Common myeloid progenitor, CD34-positive (primary cell): Measurements from ENCODE around the gene HDAC9.

ENCODE experiments used
- CTCF ChIA-PET: fragments of 350-600 bp; sonication (Branson Sonifier 250); formaldehyde crosslinking; loops from one replicate; lab custom pipeline; 2021; ENCODE audit warnings: antibody characterized with exemption; lab: Charles Lee
- POLR2A ChIA-PET: fragments of 350-600 bp; sonication (Branson Sonifier 250); formaldehyde crosslinking; loops from one replicate; lab custom pipeline; 2021; ENCODE audit warnings: antibody characterized with exemption; lab: Charles Lee
- DNase-seq, 3 donors: peaks; one replicate each; pipeline versions ENCODE4 v3.0.0 to v3.0.0-alpha.2; 2013
- H3K27ac ChIP-seq, 2 experiments: 1 replicate in 1 of 2; 2 replicates in 1 of 2; pipeline ENCODE4 v1.7.0; 2013; ENCODE audit warnings: inconsistent platforms in 2 of 2, low read length in 2 of 2, mild to moderate bottlenecking in 2 of 2, low read depth in 1 of 2, moderate library complexity in 1 of 2; ENCODE audit not compliant: severe bottlenecking in 2 of 2, insufficient read depth in 1 of 2, poor library complexity in 1 of 2
- H3K27me3 ChIP-seq, 5 experiments: replicated peaks in 2 of 5; 1 replicate in 3 of 5; 2 replicates in 2 of 5; pipeline versions ENCODE4 v1.6.1 to v1.7.0; 2013; ENCODE audit warnings: low read length in 4 of 5, mild to moderate bottlenecking in 2 of 5, moderate library complexity in 2 of 5, inconsistent platforms in 1 of 5; ENCODE audit not compliant: insufficient read depth in 5 of 5, control insufficient read depth in 4 of 5
- H3K36me3 ChIP-seq, 4 experiments: 1 replicate in 2 of 4; 2 replicates in 2 of 4; pipeline versions ENCODE4 v1.6.1 to v1.7.0; 2013; ENCODE audit warnings: low read length in 3 of 4, control low read depth in 1 of 4, mild to moderate bottlenecking in 1 of 4; ENCODE audit not compliant: control insufficient read depth in 4 of 4, insufficient read depth in 4 of 4
- H3K4me1 ChIP-seq, 4 experiments: 1 replicate in 3 of 4; 2 replicates in 1 of 4; pipeline versions ENCODE4 v1.6.1 to v1.7.1; 2013; ENCODE audit warnings: low read length in 3 of 4, mild to moderate bottlenecking in 3 of 4, control low read depth in 1 of 4, inconsistent platforms in 1 of 4, moderate library complexity in 1 of 4; ENCODE audit not compliant: control insufficient read depth in 4 of 4, insufficient read depth in 4 of 4; ENCODE audit errors: control extremely low read depth in 1 of 4
- H3K4me3 ChIP-seq, 7 experiments: 1 replicate in 4 of 7; 2 replicates in 3 of 7; pipeline versions ENCODE4 v1.5.1 to v1.7.0; 2013; ENCODE audit warnings: mild to moderate bottlenecking in 7 of 7, low read length in 6 of 7, moderate library complexity in 6 of 7, inconsistent platforms in 2 of 7, low read depth in 2 of 7, control low read depth in 1 of 7; ENCODE audit not compliant: insufficient read depth in 4 of 7, control insufficient read depth in 1 of 7; ENCODE audit errors: extremely low read depth in 1 of 7
- H3K9me3 ChIP-seq, 5 experiments: 1 replicate in 4 of 5; 2 replicates in 1 of 5; pipeline versions ENCODE4 v1.6.1 to v1.7.1; 2013; ENCODE audit warnings: low read length in 4 of 5, mild to moderate bottlenecking in 2 of 5, inconsistent platforms in 1 of 5, low read depth in 1 of 5, moderate library complexity in 1 of 5; ENCODE audit not compliant: control insufficient read depth in 4 of 5, insufficient read depth in 2 of 5; ENCODE audit errors: control extremely low read depth in 1 of 5
- WGBS: methylation state at CpG from one replicate; pipeline ENCODE4 v1.1.5; 2013; ENCODE audit not compliant: insufficient coverage; 5-methylcytosine and 5-hydroxymethylcytosine counted together

HDAC9 gene

GRCh38 chr7:18700147-18700546 lies 204.6 kb downstream of the HDAC9 start:
- Histone ChIP-seq H3K36me3 (no peaks in the 10 kb centered on the region), H3K27ac (no peak overlapping the region), H3K27me3 (no peaks in the 10 kb centered on the region), H3K4me3 (no peak overlapping the region), H3K4me1 (no peaks in the 10 kb centered on the region), H3K9me3 (no peaks in the 10 kb centered on the region)
- ChIA-PET CTCF (no interaction called here), POLR2A (no interaction called here)
- WGBS: 96% methylated on average over 4 of the region's 7 CpGs
- no peak for DNase-seq

GRCh38 chr7:18702071-18702829 lies 206.7 kb downstream of the HDAC9 start:
- Histone ChIP-seq H3K4me3 (no peak overlapping the region), H3K9me3 (no peaks in the 10 kb centered on the region), H3K27me3 (no peaks in the 10 kb centered on the region), H3K4me1 (peaks cover 0 to 8% (median 4%) of the 10 kb centered on the region in 4 experiments), H3K27ac (no peak overlapping the region), H3K36me3 (no peaks in the 10 kb centered on the region)
- no peak for DNase-seq
- 96% methylated on average over 11 of the region's 17 CpGs for WGBS
- CTCF ChIA-PET: no interaction called here
- POLR2A ChIA-PET: no interaction called here

GRCh38 chr7:18703685-18704084 lies 208.1 kb downstream of the HDAC9 start:
- H3K9me3 ChIP-seq: no peaks in the 10 kb centered on the region
- no peaks in the 10 kb centered on the region for H3K36me3 ChIP-seq
- H3K27me3 ChIP-seq: no peaks in the 10 kb centered on the region
- DNase-seq: no peak
- H3K4me3 ChIP-seq: no peak overlapping the region
- peaks cover 0 to 17% (median 7%) of the 10 kb centered on the region in 4 experiments for H3K4me1 ChIP-seq
- ChIA-PET CTCF (no interaction called here), POLR2A (no interaction called here)
- no peak overlapping the region for H3K27ac ChIP-seq

- no peaks in the 10 kb centered on the region for H3K27me3 ChIP-seq
- H3K9me3 ChIP-seq: no peaks in the 10 kb centered on the region
- 71% methylated on average over 3 of the region's 3 CpGs for WGBS
- no peak for DNase-seq
- POLR2A ChIA-PET: no interaction called here
- H3K27ac ChIP-seq: no peak overlapping the region
- H3K36me3 ChIP-seq: no peaks in the 10 kb centered on the region
- CTCF ChIA-PET: interaction anchor here (0.6 to 0.7 kb wide), 2 partner anchors 9 to 492 kb away, joined by 3 read pairs; no protein-coding TSS in a partner anchor
- peaks cover 0 to 17% (median 7%) of the 10 kb centered on the region in 4 experiments for H3K4me1 ChIP-seq
- H3K4me3 ChIP-seq: no peak overlapping the region
Observed at GRCh38 chr7:18706670-18707069, 211.1 kb downstream of the HDAC9 start.

GRCh38 chr7:18708204-18708603 lies 212.7 kb downstream of the HDAC9 start:
- H3K36me3 ChIP-seq: no peaks in the 10 kb centered on the region
- DNase-seq: no peak
- CTCF ChIA-PET: no interaction called here
- 30% methylated on average over 1 of the region's 1 CpG for WGBS
- H3K9me3 ChIP-seq: no peaks in the 10 kb centered on the region
- H3K4me3 ChIP-seq: no peak overlapping the region
- H3K4me1 ChIP-seq: peaks cover 0 to 17% (median 7%) of the 10 kb centered on the region in 4 experiments
- POLR2A ChIA-PET: no interaction called here
- no peak overlapping the region for H3K27ac ChIP-seq
- no peaks in the 10 kb centered on the region for H3K27me3 ChIP-seq

- no peak overlapping the region for H3K4me3 ChIP-seq
- POLR2A ChIA-PET: no interaction called here
- WGBS: 100% methylated on average over 1 of the region's 2 CpGs
Observed at GRCh38 chr7:18715988-18716387, 220.4 kb downstream of the HDAC9 start.

GRCh38 chr7:18721429-18721828 lies 225.9 kb downstream of the HDAC9 start:
- WGBS: 93% methylated on average over 2 of the region's 5 CpGs
- POLR2A ChIA-PET: no interaction called here

More at GRCh38 chr7:18715988-18716387, 220.4 kb downstream of the HDAC9 start:
- Histone ChIP-seq H3K9me3 (no peaks in the 10 kb centered on the region), H3K27me3 (no peaks in the 10 kb centered on the region), H3K36me3 (no peaks in the 10 kb centered on the region), H3K27ac (no peak overlapping the region), H3K4me1 (no peaks in the 10 kb centered on the region)
- CTCF ChIA-PET: no interaction called here
- DNase-seq: no peak

More at GRCh38 chr7:18721429-18721828, 225.9 kb downstream of the HDAC9 start:
- CTCF ChIA-PET: no interaction called here
- no peaks in the 10 kb centered on the region for H3K36me3 ChIP-seq
- H3K4me3 ChIP-seq: no peak overlapping the region
- H3K27ac ChIP-seq: no peak overlapping the region
- H3K9me3 ChIP-seq: no peaks in the 10 kb centered on the region
- H3K27me3 ChIP-seq: no peaks in the 10 kb centered on the region
- H3K4me1 ChIP-seq: no peaks in the 10 kb centered on the region
- no peak for DNase-seq
